Ectodermal cell (in vitro differentiated cells): ENCODE data around the gene DPP3.

Experiments
- H3K27ac ChIP-seq: 2 replicates; pipeline ENCODE4 v1.7.0; 2013; ENCODE audit warnings: mild to moderate bottlenecking, low read depth, low read length; ENCODE audit not compliant: insufficient read depth, poor library complexity, severe bottlenecking
- H3K27me3 ChIP-seq: 2 replicates; pipeline ENCODE4 v1.7.0; 2013; ENCODE audit warnings: mild to moderate bottlenecking, low read length; ENCODE audit not compliant: insufficient read depth, control insufficient read depth, poor library complexity, severe bottlenecking
- H3K36me3 ChIP-seq: one replicate; pipeline ENCODE4 v1.7.0; 2013; ENCODE audit warnings: low read length; ENCODE audit not compliant: control insufficient read depth, insufficient read depth
- H3K4me1 ChIP-seq: one replicate; pipeline ENCODE4 v1.7.0; 2013; ENCODE audit warnings: low read length; ENCODE audit not compliant: control insufficient read depth, insufficient read depth
- H3K4me3 ChIP-seq: 2 replicates; pipeline ENCODE4 v1.7.0; 2013; ENCODE audit warnings: low read depth, low read length, control low read depth; ENCODE audit not compliant: insufficient read depth
- H3K9me3 ChIP-seq: 2 replicates; pipeline ENCODE4 v1.7.0; 2013; ENCODE audit warnings: mild to moderate bottlenecking, low read length, moderate library complexity; ENCODE audit not compliant: control insufficient read depth
- WGBS, 2 experiments: methylation state at CpG; one replicate each; pipeline ENCODE4 v1.1.7; 2013; ENCODE audit warnings: missing lambda C conversion rate in 2 of 2; 5-methylcytosine and 5-hydroxymethylcytosine counted together

The DPP3 gene

GRCh38 chr11:66545701-66546367, 65.6 kb downstream of the DPP3 start, which contains the start of gene ZDHHC24:
Gene ZDHHC24, minus strand, starts transcription at chr11:66546048. Its CDS starts 45 bp downstream, at chr11:66546003.
- H3K4me1 ChIP-seq = peaks cover 22% of the 10 kb centered on the region
- no peaks in the 10 kb centered on the region for H3K27me3 ChIP-seq
- whole genome bisulfite sequencing, 2 experiments = 1% methylated on average over 71 of the region's 71 CpGs
- no peaks in the 10 kb centered on the region for H3K9me3 ChIP-seq
- H3K27ac ChIP-seq = peak within 1 kb of the TSS; percentile 58
- peak within 1 kb of the TSS; percentile 81 for H3K4me3 ChIP-seq
- no peaks in the 10 kb centered on the region for H3K36me3 ChIP-seq

- no peaks in the 10 kb centered on the region for H3K9me3 ChIP-seq
- peak within 1 kb of the TSS; percentile 81 for H3K4me3 ChIP-seq
- H3K36me3 ChIP-seq = no peaks in the 10 kb centered on the region
- WGBS, 2 experiments = 2 to 3% methylated on average over 37 of the region's 37 CpGs
- no peaks in the 10 kb centered on the region for H3K27me3 ChIP-seq
- H3K4me1 ChIP-seq = peaks cover 22% of the 10 kb centered on the region
- H3K27ac ChIP-seq = peak within 1 kb of the TSS; percentile 58
Measured at GRCh38 chr11:66546368-66546965, 66.2 kb downstream of the DPP3 start, which contains the start of gene ACTN3. Gene ACTN3, plus strand, starts transcription at chr11:66546903. Its CDS starts 35 bp downstream, at chr11:66546938.

DNA sequence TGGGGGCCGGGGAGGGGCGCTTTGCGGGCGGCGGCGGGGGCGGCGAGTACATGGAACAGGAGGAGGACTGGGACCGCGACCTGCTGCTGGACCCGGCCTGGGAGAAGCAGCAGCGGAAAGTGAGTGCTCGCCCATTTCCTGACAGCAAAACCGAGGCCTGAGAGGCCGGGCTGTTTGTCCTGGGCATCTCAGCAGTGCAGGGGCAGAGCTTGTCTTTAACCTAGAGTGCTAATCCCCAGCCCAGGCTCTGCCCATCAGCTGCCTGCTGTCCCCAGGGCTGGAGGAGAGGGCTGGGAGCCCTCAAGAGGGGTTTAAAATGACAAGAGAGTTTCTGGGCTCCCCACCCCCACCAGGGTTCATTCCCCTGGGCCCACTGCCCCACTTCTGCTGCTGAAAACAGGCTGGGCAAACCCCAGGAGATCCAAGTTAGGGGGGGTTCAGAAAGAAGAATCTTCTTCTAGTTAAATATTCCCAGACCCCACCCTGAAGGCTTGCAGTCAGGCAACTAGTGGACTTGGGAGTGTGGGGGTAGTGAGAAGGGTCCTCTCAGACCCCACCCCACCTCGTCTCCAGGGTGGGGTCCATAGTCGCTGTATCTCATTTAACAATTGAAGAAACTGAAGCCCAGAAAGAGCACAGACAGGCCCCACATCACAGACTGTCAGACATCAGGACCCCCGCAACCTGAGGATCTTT, 66.9 kb downstream of the DPP3 start:
- Histone ChIP-seq H3K4me3 (peak overlapping the region; percentile 81), H3K27ac (peak overlapping the region; percentile 58), H3K36me3 (no peaks in the 10 kb centered on the region), H3K4me1 (peaks cover 22% of the 10 kb centered on the region), H3K27me3 (no peaks in the 10 kb centered on the region), H3K9me3 (no peaks in the 10 kb centered on the region)
- WGBS, 2 experiments = 15 to 20% methylated on average over 18 of the region's 18 CpGs

- peak overlapping the region; percentile 58 for H3K27ac ChIP-seq
Measured at GRCh38 chr11:66547662-66548009, 67.4 kb downstream of the DPP3 start.

DNA sequence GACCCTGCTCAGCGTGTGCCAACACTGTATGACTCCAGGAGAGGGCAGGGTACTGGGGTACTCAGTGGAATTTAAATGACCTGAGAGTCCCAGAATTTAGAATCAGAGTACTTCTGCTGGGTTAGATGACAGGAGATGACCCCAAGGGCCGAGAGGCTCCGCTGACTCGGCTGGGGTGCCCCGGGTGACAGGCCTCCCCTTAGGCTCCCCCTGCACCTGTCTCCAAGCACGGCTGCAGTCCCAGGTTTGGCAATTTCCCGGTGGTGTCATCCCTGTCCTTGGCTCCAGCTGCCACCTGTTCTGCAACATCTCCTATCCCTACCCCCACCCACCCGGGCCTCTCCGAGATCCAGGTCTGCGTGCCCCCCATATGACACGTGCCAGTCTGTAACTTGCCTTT, 67.8 kb downstream of the DPP3 start:
- 76 to 77% methylated on average over 11 of the region's 11 CpGs for WGBS, 2 experiments
- Histone ChIP-seq H3K4me1 (peaks cover 22% of the 10 kb centered on the region), H3K27me3 (no peaks in the 10 kb centered on the region), H3K27ac (peak overlapping the region; percentile 56), H3K9me3 (no peaks in the 10 kb centered on the region), H3K4me3 (peak overlapping the region; percentile 81), H3K36me3 (no peaks in the 10 kb centered on the region)

More at GRCh38 chr11:66547662-66548009, 67.4 kb downstream of the DPP3 start:
- Histone ChIP-seq H3K9me3 (no peaks in the 10 kb centered on the region), H3K4me3 (peak overlapping the region; percentile 81), H3K27me3 (no peaks in the 10 kb centered on the region), H3K36me3 (no peaks in the 10 kb centered on the region), H3K4me1 (peaks cover 22% of the 10 kb centered on the region)
- 9 to 12% methylated on average over 5 of the region's 5 CpGs for WGBS, 2 experiments

DNA sequence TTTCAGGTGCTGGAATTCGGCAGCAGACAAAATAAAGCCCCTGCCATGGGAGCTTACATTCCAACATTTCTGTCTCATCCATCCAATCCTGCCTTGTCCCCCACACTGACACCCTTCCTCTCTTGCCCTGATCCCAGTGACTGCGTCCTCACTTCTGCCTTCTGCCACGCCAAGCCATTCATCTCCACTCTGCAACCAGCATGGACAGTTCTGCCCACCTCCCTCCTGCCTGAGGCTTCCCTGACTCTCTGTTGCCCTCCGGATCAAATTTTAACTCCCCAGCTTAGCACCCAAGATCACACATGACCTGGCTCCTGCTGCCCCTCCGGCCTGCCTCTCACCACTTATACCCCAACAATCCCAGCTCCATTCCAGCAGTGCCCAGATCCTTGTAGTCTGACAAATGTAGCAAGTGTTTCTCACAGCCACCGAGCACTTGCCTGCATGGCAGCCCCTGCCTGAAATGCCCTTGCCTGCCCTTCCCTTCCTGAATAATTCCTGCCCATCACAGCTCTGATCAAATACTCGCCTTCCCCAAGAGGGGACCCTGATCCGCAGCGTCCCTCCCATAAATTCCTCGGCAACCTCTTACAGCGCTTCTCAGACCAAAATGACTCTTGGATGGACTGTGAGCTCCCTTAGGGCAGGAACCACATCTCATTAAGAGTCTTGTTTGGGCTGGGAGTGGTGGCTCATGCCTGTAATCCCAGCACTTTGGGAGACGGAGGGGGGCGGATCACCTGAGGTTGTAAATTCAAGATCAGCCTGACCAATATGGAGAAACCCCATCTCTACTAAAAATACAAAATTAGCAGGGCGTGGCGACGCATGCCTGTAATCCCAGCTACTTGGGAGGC, 68.8 kb downstream of the DPP3 start:
- Histone ChIP-seq H3K36me3 (no peaks in the 10 kb centered on the region), H3K4me1 (peaks cover 22% of the 10 kb centered on the region), H3K27ac (no peak overlapping the region), H3K4me3 (no peak overlapping the region), H3K9me3 (no peaks in the 10 kb centered on the region), H3K27me3 (no peaks in the 10 kb centered on the region)
- 78 to 80% methylated on average over 16 of the region's 16 CpGs for WGBS, 2 experiments

GRCh38 chr11:66549696-66550095, 69.5 kb downstream of the DPP3 start:
- Histone ChIP-seq H3K27me3 (no peaks in the 10 kb centered on the region), H3K36me3 (no peaks in the 10 kb centered on the region), H3K9me3 (no peaks in the 10 kb centered on the region), H3K4me3 (no peak overlapping the region), H3K27ac (no peak overlapping the region), H3K4me1 (peaks cover 22% of the 10 kb centered on the region)
- 90% methylated on average over 3 of the region's 3 CpGs for WGBS, 2 experiments

DNA sequence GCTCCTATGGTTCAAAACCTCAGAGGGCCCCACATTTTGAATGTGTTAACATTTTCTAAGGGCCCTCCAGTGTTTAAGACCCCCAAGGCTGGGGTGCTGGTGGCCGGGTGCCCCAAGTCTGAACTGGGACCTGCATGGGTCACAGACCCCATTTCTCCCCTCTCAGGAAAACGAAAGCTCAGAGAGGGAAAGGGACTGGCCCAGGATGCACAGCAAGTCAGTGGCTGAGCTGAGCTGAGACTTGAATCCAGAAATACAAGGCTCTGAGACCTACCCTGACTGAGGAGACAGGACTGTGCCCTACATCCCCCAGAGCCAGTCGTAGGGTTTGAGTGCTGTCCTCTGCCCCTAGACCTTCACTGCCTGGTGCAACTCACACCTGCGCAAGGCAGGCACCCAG, 70.7 kb downstream of the DPP3 start:
- Histone ChIP-seq H3K4me1 (peaks cover 22% of the 10 kb centered on the region), H3K27ac (no peak overlapping the region), H3K27me3 (no peaks in the 10 kb centered on the region), H3K4me3 (no peak overlapping the region), H3K9me3 (no peaks in the 10 kb centered on the region), H3K36me3 (no peaks in the 10 kb centered on the region)
- 91 to 95% methylated on average over 4 of the region's 4 CpGs for WGBS, 2 experiments

- Histone ChIP-seq H3K36me3 (peaks cover 10% of the 10 kb centered on the region), H3K9me3 (no peaks in the 10 kb centered on the region), H3K4me3 (no peak overlapping the region), H3K27me3 (no peaks in the 10 kb centered on the region), H3K4me1 (no peaks in the 10 kb centered on the region), H3K27ac (no peak overlapping the region)
- WGBS, 2 experiments = 89 to 95% methylated on average over 5 of the region's 5 CpGs
Measured at GRCh38 chr11:66554602-66555001, 74.4 kb downstream of the DPP3 start.
